Measurements from ENCODE around the gene WDR74. TPM values are rescaled to one million over a fixed set of nuclear protein-coding genes. Genes with fewer than 3 reads are reported as not detected.
A peak's percentile ranks its signal among the peaks of the same experiment; 100 is the strongest.
"Not testable (repeated sequence)": the region's sequence is repeated elsewhere in the genome, so short reads cannot be mapped to it uniquely, and the experiment has no call there.

Gene WDR74
- polyA plus RNA-seq, 2 of the 4 experiments (the other 2 are of a cell fraction), result 52.9 to 90.6 TPM

DNA sequence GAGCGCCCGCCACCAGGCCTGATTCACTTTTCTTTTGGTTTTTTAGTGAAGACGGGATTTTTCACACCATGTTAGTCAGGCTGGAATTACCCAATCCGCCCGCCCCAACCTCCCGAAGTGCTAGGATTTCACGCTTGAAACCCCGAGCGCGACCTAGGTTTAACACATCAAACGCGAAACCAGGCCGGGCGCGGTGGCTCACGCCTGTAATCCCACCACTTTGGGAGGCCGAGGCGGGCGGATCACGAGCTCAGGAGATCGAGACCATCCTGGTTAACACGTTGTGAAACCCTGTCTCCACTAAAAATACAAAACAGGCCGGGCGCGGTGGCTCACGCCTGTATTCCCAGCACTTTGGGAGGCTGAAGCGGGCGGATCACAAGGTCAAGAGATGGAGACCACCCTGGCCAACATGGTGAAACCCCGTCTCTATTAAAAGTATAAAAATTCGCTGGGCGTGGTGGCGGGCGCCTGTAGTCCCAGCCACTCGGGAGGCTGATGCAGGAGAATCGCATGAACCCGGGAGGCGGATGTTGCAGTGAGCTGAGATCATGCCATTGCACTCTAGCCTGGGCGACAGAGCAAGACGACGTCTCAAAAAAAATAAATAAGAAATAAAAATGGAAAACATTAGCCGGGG, 1.5 kb upstream of the WDR74 start:
- H3K4me2 ChIP-seq, result peak overlapping the region; percentile 70
- not testable (repeated sequence) for FAIRE-seq, H3K9me3 ChIP-seq
- CTCF ChIA-PET, result interaction anchor here (1.1 to 1.3 kb wide), 4 partner anchors 31 to 248 kb away, joined by 3 to 4 read pairs (median 4); no protein-coding TSS in a partner anchor
- POLR2A ChIA-PET, result interaction anchor here (0.6 to 3.4 kb wide), 42 partner anchors 9 to 1098 kb away, joined by 3 to 159 read pairs (median 5); partner anchors contain the start of genes B3GAT3, C11orf98, CSKMT and EEF1G
- ATAC-seq, result peak; percentile 17 to 46; a peak in 5 of 6 replicates
- 1% methylated on average over 40 of the region's 41 CpGs for WGBS (ENCODE audit: missing lambda C conversion rate)
- peak overlapping the region; percentile 94 to 99 for H3K27ac ChIP-seq
- DNase-seq (ENCODE audit: low read depth in 1 of 2, low spot score in 1 of 2), result peak; percentile 46 to 79
- TF ChIP-seq SMC3 (IDR thresholded peaks at IDR 0.05), result peak; percentile 5; the same call in 1 of the 3 replicates
- peak; percentile 28; the same call in 1 of the 2 replicates for TF ChIP-seq PHF8 (IDR thresholded peaks at IDR 0.05; ENCODE audit: borderline replicate concordance, low read depth)
- peak; percentile 69 for TF ChIP-seq POLR2A (IDR thresholded peaks at IDR 0.05; ENCODE audit: low read length)
- TF ChIP-seq CEBPB (IDR thresholded peaks at IDR 0.05), result 0 out of 4 replicates have a peak, but pooled peaks of 1 of the 2 experiments have one; percentile 41
- peak overlapping the region; percentile 89 for H3K4me3 ChIP-seq
- peaks cover 16% of the 10 kb centered on the region for H3K4me1 ChIP-seq

DNA sequence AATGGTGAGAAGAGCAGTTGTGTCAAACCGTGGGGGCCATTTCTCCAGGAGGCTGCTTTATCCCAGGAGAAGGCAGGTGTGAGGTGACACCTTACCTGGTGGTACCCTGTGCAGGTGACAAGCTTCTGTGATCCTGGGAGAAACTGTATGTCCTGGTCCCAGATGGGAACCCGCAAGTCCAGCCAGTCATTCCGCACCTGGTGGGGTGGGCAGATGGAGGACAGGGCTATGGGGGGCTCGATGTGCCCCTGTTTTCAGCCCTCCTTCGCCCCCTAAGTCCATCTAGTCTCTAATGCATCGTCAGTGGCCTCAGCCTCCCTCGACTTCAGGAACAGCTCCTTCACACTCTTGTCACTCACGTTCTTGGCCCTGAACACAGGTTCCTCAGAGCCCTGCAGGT, 4.1 kb downstream of the WDR74 start:
- Histone ChIP-seq H3K27ac (no peak overlapping the region), H3K4me1 (peaks cover 25% of the 10 kb centered on the region), H3K4me3 (no peak overlapping the region), H3K4me2 (no peak overlapping the region), H3K9me3 (no peaks in the 10 kb centered on the region)
- DNase-seq (ENCODE audit: low read depth in 1 of 2, low spot score in 1 of 2) (no peak), FAIRE-seq (no peak), ATAC-seq (no peak)
- TF ChIP-seq EHF (CRISPR knock-in tag; IDR thresholded peaks at IDR 0.05) (no peak), RARB (CRISPR knock-in tag; IDR thresholded peaks at IDR 0.05) (no peak), SREBF2 (IDR thresholded peaks at IDR 0.05) (no peak), NFE2L2 (conservative IDR thresholded peaks at IDR 0.05; ENCODE audit: low read length) (no peak), RAD21 (conservative IDR thresholded peaks at IDR 0.05 in 1 of 2, IDR thresholded peaks at IDR 0.05 in 1 of 2) (no peak), FOSL2 (IDR thresholded peaks at IDR 0.05) (no peak), FOSL2 (CRISPR knock-in tag; IDR thresholded peaks at IDR 0.05) (no peak), ZC3H11A (IDR thresholded peaks at IDR 0.05) (no peak), CTCF (IDR thresholded peaks at IDR 0.05) (no peak)
- ChIA-PET POLR2A (no interaction called here), CTCF (interaction anchor here (0.6 to 2.0 kb wide), 4 partner anchors 20 to 225 kb away, joined by 3 to 8 read pairs (median 4); partner anchors contain the start of gene TMEM179B)
- 84% methylated on average over 8 of the region's 8 CpGs for WGBS (ENCODE audit: missing lambda C conversion rate)

DNA sequence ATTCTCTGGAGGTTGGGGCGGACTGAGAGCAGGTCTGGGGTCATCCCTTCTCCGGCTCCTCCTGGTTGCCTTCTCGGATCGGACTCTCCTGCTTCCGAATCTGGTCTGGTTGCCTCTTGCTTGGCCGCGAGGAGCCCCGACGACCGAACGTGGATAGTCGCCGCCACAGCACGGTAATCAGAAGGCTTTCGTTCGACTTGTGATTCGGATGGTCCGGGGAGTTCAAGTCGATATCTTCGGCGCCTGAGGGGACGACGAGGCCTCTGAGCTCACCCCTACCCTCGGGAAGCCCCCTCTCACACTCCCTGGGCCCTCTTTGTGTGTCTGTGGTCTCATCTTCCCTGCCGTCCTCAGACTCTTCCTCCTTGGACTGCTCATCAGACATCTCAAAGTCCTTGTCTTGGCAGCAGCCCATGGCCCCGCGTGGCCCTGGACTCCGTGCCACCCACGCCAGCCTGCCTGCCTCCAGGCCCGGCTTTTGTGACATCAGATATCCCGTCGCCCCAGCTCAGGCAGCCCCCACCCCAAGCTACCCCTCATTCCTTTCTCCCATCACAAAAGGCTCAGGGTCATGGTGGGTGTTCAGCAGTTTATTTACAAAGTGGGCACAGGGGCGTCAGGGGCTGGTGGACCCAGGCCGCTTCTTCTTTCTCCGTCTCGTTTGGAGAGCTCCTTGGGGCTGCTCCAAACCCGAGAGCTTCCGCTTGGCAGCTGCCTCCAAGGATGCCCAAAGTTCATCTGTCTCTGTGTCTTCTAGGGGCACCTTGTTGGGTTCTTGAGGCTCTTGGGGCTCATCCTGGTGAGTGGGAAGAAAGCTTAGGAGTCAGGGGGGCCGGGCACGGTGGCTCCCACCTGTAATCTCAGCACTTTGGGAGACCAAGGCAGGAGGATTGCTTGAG, 6.8 kb downstream of the WDR74 start, which contains the start of gene TEX54:
TSS of gene TEX54 (minus strand) at position 506 of the 899 bp plus-strand sequence.
- no peaks in the 10 kb centered on the region for H3K9me3 ChIP-seq
- DNase-seq (ENCODE audit: low read depth in 1 of 2, low spot score in 1 of 2) (no peak), FAIRE-seq (no peak), ATAC-seq (peak; percentile 49 to 51)
- peak within 1 kb of the TSS; percentile 78 for H3K4me2 ChIP-seq
- TF ChIP-seq, protein P1, sequence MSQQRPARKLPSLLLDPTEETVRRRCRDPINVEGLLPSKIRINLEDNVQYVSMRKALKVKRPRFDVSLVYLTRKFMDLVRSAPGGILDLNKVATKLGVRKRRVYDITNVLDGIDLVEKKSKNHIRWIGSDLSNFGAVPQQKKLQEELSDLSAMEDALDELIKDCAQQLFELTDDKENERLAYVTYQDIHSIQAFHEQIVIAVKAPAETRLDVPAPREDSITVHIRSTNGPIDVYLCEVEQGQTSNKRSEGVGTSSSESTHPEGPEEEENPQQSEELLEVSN (IDR thresholded peaks at IDR 0.05; ENCODE audit: borderline replicate concordance, low read depth), result no peak
- TF ChIP-seq POLR2AphosphoS2 (conservative IDR thresholded peaks at IDR 0.05; ENCODE audit: low read length) (0 out of 2 replicates have a peak, but pooled peaks have one; percentile 76), HOXB5 (CRISPR knock-in tag; IDR thresholded peaks at IDR 0.05) (0 out of 2 replicates have a peak, but pooled peaks have one; percentile 19)
- H3K4me3 ChIP-seq, result peak within 1 kb of the TSS; percentile 85
- H3K4me1 ChIP-seq, result peaks cover 19% of the 10 kb centered on the region
- CTCF ChIA-PET, result interaction anchor here (0.6 to 3.0 kb wide), 5 partner anchors 9 to 438 kb away, joined by 3 to 16 read pairs (median 4); partner anchors contain the start of gene TMEM179B
- 23% methylated on average over 39 of the region's 40 CpGs for WGBS (ENCODE audit: missing lambda C conversion rate)
- POLR2A ChIA-PET, result interaction anchor here (0.6 to 2.2 kb wide), 14 partner anchors 8 to 211 kb away, joined by 3 to 52 read pairs (median 6); partner anchors contain the start of genes B3GAT3, HNRNPUL2, SLC3A2 and TMEM179B
- H3K27ac ChIP-seq, result peak within 1 kb of the TSS; percentile 91 to 94
